Esophagus muscularis mucosa (tissue), 3 donors: ENCODE results near the gene HAPLN3.

ENCODE experiments used
- EP300 ChIP-seq: sonication (generic); formaldehyde crosslinking; IDR thresholded peaks from one replicate; pipeline ENCODE4 v1.6.1; 2017; ENCODE audit warnings: antibody characterized with exemption
- TF ChIP-seq, protein P1 (sequence below), 3 experiments: fragments of 200-600 bp in 2 of 3; fragments of 450-650 bp in 1 of 3; sonication (generic) in 2 of 3; IDR thresholded peaks; one replicate each; pipeline ENCODE4 v1.5.1; 2017 to 2019; ENCODE audit warnings: antibody characterized with exemption in 3 of 3, mild to moderate bottlenecking in 2 of 3, moderate library complexity in 1 of 3

GRCh38 chr15:88915354-88915753, 20.0 kb upstream of the HAPLN3 start:
- TF ChIP-seq, protein P1, sequence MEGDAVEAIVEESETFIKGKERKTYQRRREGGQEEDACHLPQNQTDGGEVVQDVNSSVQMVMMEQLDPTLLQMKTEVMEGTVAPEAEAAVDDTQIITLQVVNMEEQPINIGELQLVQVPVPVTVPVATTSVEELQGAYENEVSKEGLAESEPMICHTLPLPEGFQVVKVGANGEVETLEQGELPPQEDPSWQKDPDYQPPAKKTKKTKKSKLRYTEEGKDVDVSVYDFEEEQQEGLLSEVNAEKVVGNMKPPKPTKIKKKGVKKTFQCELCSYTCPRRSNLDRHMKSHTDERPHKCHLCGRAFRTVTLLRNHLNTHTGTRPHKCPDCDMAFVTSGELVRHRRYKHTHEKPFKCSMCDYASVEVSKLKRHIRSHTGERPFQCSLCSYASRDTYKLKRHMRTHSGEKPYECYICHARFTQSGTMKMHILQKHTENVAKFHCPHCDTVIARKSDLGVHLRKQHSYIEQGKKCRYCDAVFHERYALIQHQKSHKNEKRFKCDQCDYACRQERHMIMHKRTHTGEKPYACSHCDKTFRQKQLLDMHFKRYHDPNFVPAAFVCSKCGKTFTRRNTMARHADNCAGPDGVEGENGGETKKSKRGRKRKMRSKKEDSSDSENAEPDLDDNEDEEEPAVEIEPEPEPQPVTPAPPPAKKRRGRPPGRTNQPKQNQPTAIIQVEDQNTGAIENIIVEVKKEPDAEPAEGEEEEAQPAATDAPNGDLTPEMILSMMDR (IDR thresholded peaks at IDR 0.05): no peak
- no peak for TF ChIP-seq EP300
